OCI-LY3 (cell line): ENCODE measurements around the gene WNT7A.

ENCODE experiments used
- H2AFZ ChIP-seq: fragments of 200-600, 300-600 bp; shearing (Covaris generic); 2 replicates; pipeline ENCODE4 v1.6.0; 2014; ENCODE audit warnings: antibody characterized with exemption, low read depth, low read length
- H3K27ac ChIP-seq: fragments of 200-600, 300-600 bp; sonication (generic); 2 replicates; pipeline ENCODE4 v1.5.1; 2014; ENCODE audit warnings: mild to moderate bottlenecking, low read length, moderate library complexity, mixed read lengths
- H3K27me3 ChIP-seq: fragments of 200-600, 300-600 bp; sonication (generic); 2 replicates; pipeline ENCODE4 v1.6.1; 2014; ENCODE audit warnings: low read depth, low read length, mixed read lengths
- H3K36me3 ChIP-seq: fragments of 200-600, 300-600 bp; sonication (generic); replicated peaks from 2 replicates; pipeline ENCODE3; 2014; ENCODE audit warnings: low read depth, low read length, mixed read lengths
- H3K4me1 ChIP-seq: fragments of 300-600, 200-600 bp; sonication (generic); 2 replicates; pipeline ENCODE4 v1.6.1; 2014; ENCODE audit warnings: low read length, mixed read lengths
- H3K4me2 ChIP-seq: fragments of 200-600, 300-600 bp; sonication (generic); 2 replicates; pipeline ENCODE4 v1.6.1; 2014; ENCODE audit warnings: low read length, mixed read lengths
- H3K4me3 ChIP-seq: fragments of 300-600, 200-600 bp; sonication (generic); 2 replicates; pipeline ENCODE4 v1.5.1; 2014; ENCODE audit warnings: antibody characterized with exemption, mild to moderate bottlenecking, low read length, moderate library complexity
- H3K79me2 ChIP-seq: fragments of 300-600, 200-600 bp; shearing (Covaris generic); 2 replicates; pipeline ENCODE4 v1.6.1; 2014; ENCODE audit warnings: mild to moderate bottlenecking, low read length, mixed read lengths
- H3K9ac ChIP-seq: fragments of 300-600, 200-600 bp; shearing (Covaris generic); 2 replicates; pipeline ENCODE4 v1.6.0; 2014; ENCODE audit warnings: mild to moderate bottlenecking, low read length, moderate library complexity
- H3K9me3 ChIP-seq: fragments of 200-600, 300-600 bp; shearing (Covaris generic); 2 replicates; pipeline ENCODE4 v1.6.1; 2014; ENCODE audit warnings: low read length, mixed read lengths; ENCODE audit not compliant: insufficient read depth
- H4K20me1 ChIP-seq: fragments of 200-600, 300-600 bp; sonication (generic); 2 replicates; pipeline ENCODE4 v1.6.1; 2016; ENCODE audit warnings: low read length, mixed read lengths; ENCODE audit not compliant: insufficient read depth
- EZH2phosphoT487 ChIP-seq: fragments of 200-600 bp; shearing (Covaris generic); IDR thresholded peaks from 2 replicates; pipeline ENCODE4 v1.6.1; 2018; ENCODE audit warnings: antibody characterized with exemption, mixed run types, low read depth
- TF ChIP-seq, protein P1 (sequence below): fragments of 200-600, 300-600 bp; sonication (generic); IDR thresholded peaks from 2 replicates; pipeline ENCODE4 v1.5.1; 2014; ENCODE audit warnings: antibody characterized with exemption, low read length, low read depth

WNT7A gene

DNA sequence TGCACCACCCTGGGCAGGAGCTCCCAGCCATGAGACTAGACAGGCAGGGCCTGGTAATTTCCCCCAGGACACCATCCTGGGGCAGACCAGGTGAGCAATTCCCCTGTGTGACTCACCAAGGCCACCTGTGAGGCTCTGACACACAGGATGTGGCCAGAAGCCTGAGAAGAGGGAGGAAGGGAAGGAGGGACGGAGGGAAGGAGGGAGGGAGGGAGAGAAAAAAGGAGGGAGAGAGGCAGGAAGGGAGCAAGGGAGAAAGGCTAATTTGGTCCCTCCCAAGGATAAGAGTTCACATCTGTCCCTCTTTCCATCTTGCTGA is 25.9 kb downstream of the WNT7A start:
- Histone ChIP-seq H3K9me3 (no peaks in the 10 kb centered on the region), H3K27ac (no peak overlapping the region), H3K27me3 (peaks cover 18% of the 10 kb centered on the region), H3K79me2 (no peaks in the 10 kb centered on the region), H4K20me1 (no peaks in the 10 kb centered on the region), H3K4me2 (no peak overlapping the region), H3K36me3 (no peaks in the 10 kb centered on the region), H3K4me1 (peaks cover 32% of the 10 kb centered on the region), H3K4me3 (no peak overlapping the region), H2AFZ (no peak overlapping the region), H3K9ac (no peak overlapping the region)
- TF ChIP-seq, protein P1, sequence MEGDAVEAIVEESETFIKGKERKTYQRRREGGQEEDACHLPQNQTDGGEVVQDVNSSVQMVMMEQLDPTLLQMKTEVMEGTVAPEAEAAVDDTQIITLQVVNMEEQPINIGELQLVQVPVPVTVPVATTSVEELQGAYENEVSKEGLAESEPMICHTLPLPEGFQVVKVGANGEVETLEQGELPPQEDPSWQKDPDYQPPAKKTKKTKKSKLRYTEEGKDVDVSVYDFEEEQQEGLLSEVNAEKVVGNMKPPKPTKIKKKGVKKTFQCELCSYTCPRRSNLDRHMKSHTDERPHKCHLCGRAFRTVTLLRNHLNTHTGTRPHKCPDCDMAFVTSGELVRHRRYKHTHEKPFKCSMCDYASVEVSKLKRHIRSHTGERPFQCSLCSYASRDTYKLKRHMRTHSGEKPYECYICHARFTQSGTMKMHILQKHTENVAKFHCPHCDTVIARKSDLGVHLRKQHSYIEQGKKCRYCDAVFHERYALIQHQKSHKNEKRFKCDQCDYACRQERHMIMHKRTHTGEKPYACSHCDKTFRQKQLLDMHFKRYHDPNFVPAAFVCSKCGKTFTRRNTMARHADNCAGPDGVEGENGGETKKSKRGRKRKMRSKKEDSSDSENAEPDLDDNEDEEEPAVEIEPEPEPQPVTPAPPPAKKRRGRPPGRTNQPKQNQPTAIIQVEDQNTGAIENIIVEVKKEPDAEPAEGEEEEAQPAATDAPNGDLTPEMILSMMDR, result no peak
- TF ChIP-seq EZH2phosphoT487, result no peak

DNA sequence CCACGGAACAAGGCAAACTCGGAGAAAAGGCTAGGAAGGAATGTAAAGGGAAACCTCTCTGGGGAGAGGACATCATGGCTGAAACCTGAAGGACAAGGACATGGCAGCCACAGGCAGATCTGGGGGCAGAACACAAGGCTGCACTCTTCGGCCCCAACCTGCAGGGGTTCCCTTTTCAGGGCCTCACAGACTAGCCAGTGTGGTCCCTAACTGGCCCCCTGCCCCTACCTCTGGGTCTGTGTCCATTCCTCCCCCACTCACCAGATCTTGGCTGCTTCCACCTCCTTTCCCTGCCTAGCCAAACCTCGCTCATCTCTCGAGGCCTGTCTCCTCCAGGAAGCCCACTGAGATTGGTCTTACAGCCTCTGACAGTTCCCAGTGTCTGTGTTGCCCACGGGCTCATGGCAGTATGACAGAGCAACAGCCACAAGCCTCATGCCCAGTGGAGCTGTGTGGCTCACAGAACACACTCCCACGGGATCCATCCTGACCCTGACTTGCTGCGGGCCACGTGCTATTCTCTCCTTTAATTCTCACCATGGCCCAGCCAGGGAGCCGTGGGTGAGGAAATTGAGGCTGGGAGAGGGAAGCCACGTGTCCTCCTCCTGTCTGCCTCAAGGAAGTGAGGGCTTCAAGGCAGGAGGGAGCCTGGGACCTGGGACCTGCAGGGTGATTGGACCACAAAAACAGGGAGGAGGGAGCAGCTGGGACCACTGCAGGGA is 26.5 kb downstream of the WNT7A start:
- Histone ChIP-seq H3K4me3 (no peak overlapping the region), H3K27ac (no peak overlapping the region), H3K4me1 (peaks cover 32% of the 10 kb centered on the region), H3K36me3 (no peaks in the 10 kb centered on the region), H3K79me2 (no peaks in the 10 kb centered on the region), H3K4me2 (peak overlapping the region; percentile 58; the same call in 1 of the 2 replicates), H2AFZ (no peak overlapping the region), H3K27me3 (peaks cover 23% of the 10 kb centered on the region), H3K9me3 (no peaks in the 10 kb centered on the region), H4K20me1 (no peaks in the 10 kb centered on the region), H3K9ac (no peak overlapping the region)
- TF ChIP-seq, protein P1, result no peak
- no peak for TF ChIP-seq EZH2phosphoT487

DNA sequence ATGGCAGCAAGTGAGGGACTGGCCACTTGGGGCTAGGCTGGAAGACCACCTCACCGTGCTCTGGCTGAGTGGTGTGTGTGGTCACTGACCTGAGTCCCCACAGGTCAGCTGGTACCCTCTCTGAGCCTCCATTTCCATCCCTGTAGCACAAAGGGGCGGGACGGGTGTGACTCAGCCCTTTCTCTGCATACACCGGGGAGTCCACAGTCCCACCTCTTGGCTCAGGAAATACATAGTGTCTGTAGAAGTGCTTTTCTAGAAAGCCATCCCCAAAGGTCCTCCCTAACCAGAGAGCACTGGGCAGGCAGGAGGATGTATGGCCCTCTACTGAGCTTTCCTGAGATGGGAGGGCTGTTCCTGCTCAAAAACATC is 27.2 kb downstream of the WNT7A start:
- Histone ChIP-seq H3K9ac (no peak overlapping the region; the same call in 1 of the 2 replicates), H3K79me2 (no peaks in the 10 kb centered on the region), H3K9me3 (no peaks in the 10 kb centered on the region), H3K4me2 (peak overlapping the region; percentile 58), H2AFZ (no peak overlapping the region), H3K36me3 (no peaks in the 10 kb centered on the region), H4K20me1 (no peaks in the 10 kb centered on the region), H3K27me3 (peaks cover 25% of the 10 kb centered on the region), H3K27ac (peak overlapping the region; percentile 33; the same call in 1 of the 2 replicates), H3K4me1 (peaks cover 32% of the 10 kb centered on the region), H3K4me3 (peak overlapping the region; percentile 19; the same call in 1 of the 2 replicates)
- TF ChIP-seq EZH2phosphoT487, result no peak
- TF ChIP-seq, protein P1, result no peak

DNA sequence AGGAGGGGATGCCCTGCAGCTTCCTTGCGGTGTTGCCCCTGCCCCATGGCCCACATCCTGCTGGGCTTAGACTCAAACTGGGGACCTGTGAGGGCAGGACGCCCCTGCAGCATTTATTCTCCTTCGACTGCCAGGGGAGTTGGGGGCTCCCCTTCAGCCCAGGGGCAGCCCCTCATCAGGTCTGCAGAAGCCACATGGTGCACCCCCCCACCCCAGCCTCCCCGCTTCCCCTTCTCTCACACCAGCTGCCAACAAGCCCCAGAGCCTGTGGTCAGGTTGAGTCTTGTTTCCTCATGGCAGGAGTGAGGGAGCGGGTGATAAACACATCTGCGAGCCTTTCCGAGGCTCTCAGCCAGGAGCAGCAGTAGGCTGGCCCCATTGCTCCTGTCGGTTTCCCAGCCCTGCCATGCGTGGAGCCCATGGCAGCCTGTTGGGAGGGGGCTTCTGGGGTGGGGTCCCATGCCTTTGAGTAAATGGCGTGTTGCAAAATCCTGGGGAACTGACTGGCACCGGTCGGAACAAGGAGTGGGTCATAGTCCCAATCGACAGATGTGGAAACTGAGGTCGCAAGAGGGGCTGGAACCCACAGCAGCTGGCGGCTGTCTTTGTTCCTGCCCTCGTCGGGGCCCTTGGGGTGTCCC is 27.8 kb downstream of the WNT7A start:
- Histone ChIP-seq H3K36me3 (no peaks in the 10 kb centered on the region), H3K9me3 (no peaks in the 10 kb centered on the region), H3K79me2 (no peaks in the 10 kb centered on the region), H3K27ac (peak overlapping the region; percentile 33; the same call in 1 of the 2 replicates), H3K4me1 (peaks cover 32% of the 10 kb centered on the region), H3K27me3 (peaks cover 20% of the 10 kb centered on the region), H3K9ac (no peak overlapping the region; the same call in 1 of the 2 replicates), H3K4me2 (peak overlapping the region; percentile 58), H4K20me1 (no peaks in the 10 kb centered on the region), H3K4me3 (peak overlapping the region; percentile 19; the same call in 1 of the 2 replicates), H2AFZ (no peak overlapping the region)
- TF ChIP-seq, protein P1, result no peak
- TF ChIP-seq EZH2phosphoT487, result no peak
